GM12891 (cell line): Measurements from ENCODE around the gene TSPAN15.

ENCODE experiments used
- PAX5 ChIP-seq: IDR thresholded peaks from 2 replicates; pipeline ENCODE4 v1.6.1; 2011; ENCODE audit warnings: low read length, moderate library complexity, mild to moderate bottlenecking; ENCODE audit not compliant: insufficient read depth, severe bottlenecking
- POLR2A ChIP-seq: IDR thresholded peaks from 2 replicates; pipeline ENCODE4 v1.6.1; 2011; ENCODE audit warnings: low read depth, low read length, control low read depth
- POLR2AphosphoS5 ChIP-seq: IDR thresholded peaks from 2 replicates; pipeline ENCODE4 v1.6.1; 2011; ENCODE audit warnings: low read depth, low read length, control low read depth
- POU2F2 ChIP-seq: IDR thresholded peaks from 2 replicates; pipeline ENCODE4 v1.6.1; 2011; ENCODE audit warnings: low read depth, mild to moderate bottlenecking, control low read depth, low read length, moderate library complexity
- SPI1 ChIP-seq: IDR thresholded peaks from 2 replicates; pipeline ENCODE4 v1.6.1; 2011; ENCODE audit warnings: low read depth, low read length, control low read depth
- TAF1 ChIP-seq: IDR thresholded peaks from 2 replicates; pipeline ENCODE4 v1.6.1; 2011; ENCODE audit warnings: low read depth, low read length, control low read depth

DNA sequence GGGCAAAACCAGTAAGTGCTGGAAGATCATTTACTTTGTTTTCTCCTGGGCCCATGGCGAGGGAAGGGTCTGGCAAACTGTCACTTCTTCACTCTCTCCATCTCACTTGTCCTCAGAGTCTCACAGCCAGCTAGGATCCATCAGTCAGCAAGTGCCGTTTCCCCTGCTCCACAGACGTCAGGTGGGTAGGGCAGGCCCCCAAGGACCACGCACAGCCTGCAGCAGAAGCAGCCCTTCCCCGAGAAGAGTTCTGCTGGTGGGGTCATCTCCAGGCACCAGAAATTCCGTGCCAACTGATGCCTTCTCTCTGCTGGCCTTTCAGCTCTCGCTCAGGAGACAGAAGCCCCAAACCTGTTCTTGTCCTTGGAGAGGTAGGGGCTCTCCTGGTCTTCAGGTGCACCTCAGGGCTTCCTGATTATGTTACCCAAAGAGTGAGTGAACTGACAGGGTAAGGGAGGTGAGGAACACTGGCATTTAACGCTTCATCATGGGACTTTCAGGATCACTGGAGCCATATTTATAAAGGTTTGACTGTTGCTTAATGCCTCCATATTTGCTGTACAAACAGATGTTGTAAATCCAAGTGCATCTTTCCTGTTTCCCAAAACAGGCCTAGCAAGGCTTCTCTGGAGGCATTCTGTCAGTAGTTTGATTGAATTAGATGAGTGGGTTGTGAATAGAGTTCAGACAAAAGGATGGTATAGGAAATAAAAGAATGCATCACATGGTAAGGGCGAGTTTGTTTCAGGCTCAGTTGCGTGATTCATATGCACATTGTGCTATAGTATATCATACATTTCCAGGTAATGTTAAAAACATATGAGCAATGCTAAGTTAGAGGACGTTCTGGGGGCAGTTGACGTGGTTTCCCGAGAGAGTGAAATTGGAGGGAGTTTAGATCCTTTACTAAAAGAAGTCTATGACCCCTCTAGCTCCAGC is 13.7 kb upstream of the TSPAN15 start:
- no peak for TF ChIP-seq POLR2A
- TF ChIP-seq POLR2AphosphoS5, result no peak
- TF ChIP-seq SPI1, result no peak
- TF ChIP-seq POU2F2, result no peak
- no peak for TF ChIP-seq TAF1
- TF ChIP-seq PAX5, result no peak
